ENCODE data around the gene KRT25. TPM values are rescaled to one million over a fixed set of nuclear protein-coding genes. Genes with fewer than 3 reads are reported as not detected.

KRT25 gene
- total RNA-seq, 3 donors from 2014 or later (not counting 1 experiment from before 2014, with no cell fraction given), result not detected

DNA sequence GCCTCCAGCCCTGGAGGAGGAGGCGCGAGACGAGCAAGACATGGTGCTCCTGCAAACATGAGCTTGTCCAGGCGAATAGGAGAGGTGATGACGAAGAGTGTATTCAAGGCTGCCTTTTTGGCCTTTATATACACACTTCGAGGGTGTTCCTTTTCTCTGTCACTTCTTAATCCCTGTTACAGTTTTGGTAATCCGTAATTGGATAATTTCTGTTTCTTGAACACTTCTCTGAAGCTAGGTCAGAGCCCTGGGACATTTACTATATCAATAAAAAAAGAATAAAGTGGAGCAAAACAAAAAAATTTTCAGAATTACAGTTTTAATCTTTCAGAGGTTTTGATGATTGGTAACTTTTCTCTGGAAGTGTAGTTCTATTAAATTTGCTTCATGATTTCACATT lies 51.5 kb downstream of the KRT25 start, which contains the start of gene KRT24:
Gene KRT24 (minus strand): TSS at position 101 of the 400 bp plus-strand sequence. CDS start 59 bp downstream, at position 42.
- TF ChIP-seq, protein P1, sequence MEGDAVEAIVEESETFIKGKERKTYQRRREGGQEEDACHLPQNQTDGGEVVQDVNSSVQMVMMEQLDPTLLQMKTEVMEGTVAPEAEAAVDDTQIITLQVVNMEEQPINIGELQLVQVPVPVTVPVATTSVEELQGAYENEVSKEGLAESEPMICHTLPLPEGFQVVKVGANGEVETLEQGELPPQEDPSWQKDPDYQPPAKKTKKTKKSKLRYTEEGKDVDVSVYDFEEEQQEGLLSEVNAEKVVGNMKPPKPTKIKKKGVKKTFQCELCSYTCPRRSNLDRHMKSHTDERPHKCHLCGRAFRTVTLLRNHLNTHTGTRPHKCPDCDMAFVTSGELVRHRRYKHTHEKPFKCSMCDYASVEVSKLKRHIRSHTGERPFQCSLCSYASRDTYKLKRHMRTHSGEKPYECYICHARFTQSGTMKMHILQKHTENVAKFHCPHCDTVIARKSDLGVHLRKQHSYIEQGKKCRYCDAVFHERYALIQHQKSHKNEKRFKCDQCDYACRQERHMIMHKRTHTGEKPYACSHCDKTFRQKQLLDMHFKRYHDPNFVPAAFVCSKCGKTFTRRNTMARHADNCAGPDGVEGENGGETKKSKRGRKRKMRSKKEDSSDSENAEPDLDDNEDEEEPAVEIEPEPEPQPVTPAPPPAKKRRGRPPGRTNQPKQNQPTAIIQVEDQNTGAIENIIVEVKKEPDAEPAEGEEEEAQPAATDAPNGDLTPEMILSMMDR (IDR thresholded peaks at IDR 0.05), result no peak
- Mint-ChIP-seq H3K4me3 (no peak within 1 kb of the TSS), H3K4me1 (no peaks in the 10 kb centered on the region), H3K9me3 (no peaks in the 10 kb centered on the region), H3K27me3 (ENCODE audit: low read depth in 2 of 2) (peaks cover 42 to 64% of the 10 kb centered on the region in 2 donors), H3K36me3 (no peaks in the 10 kb centered on the region), H3K27ac (no peak within 1 kb of the TSS)
- ATAC-seq, result no peak
- H3K27ac ChIP-seq (ENCODE audit: low read length), result no peak within 1 kb of the TSS
- no peaks in the 10 kb centered on the region for H3K4me1 ChIP-seq (ENCODE audit: control insufficient read depth, insufficient read depth, low read length)
- 91% methylated on average over 6 of the region's 7 CpGs for WGBS (ENCODE audit: insufficient coverage)
- H3K27me3 ChIP-seq (ENCODE audit: control insufficient read depth, insufficient read depth, low read length), result no peaks in the 10 kb centered on the region
- DNase-seq, result no peak
- H3K9me3 ChIP-seq (ENCODE audit: control insufficient read depth, insufficient read depth, low read length), result no peaks in the 10 kb centered on the region
- no peak within 1 kb of the TSS for H3K4me3 ChIP-seq (ENCODE audit: low read length)
- intact Hi-C loops (cut with micrococcal nuclease), result no loop called here
- H3K36me3 ChIP-seq (ENCODE audit: control insufficient read depth, insufficient read depth, low read length), result no peaks in the 10 kb centered on the region

DNA sequence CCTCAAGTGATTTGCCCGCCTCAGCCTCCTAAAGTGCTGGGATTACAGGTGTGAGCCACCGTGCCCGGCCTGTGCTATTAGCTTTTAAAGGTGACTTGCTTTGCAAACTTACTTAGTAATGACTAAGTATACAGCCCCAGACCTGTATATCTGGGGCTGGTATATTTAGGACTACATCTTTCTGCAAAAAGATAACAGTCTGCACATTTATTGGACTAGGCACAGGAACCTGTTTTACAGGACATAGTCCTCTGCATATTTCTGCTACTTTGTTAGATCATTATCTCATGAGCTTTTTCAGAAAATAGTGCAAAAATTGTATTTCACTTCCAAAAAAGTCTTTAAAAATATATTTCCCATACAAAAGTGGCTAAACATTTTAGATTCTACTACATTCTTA lies 52.9 kb downstream of the KRT25 start:
- intact Hi-C loops (cut with micrococcal nuclease), result no loop called here
- ATAC-seq (no peak), DNase-seq (no peak)
- no peaks in the 10 kb centered on the region for H3K4me1 ChIP-seq (ENCODE audit: control insufficient read depth, insufficient read depth, low read length)
- H3K27ac Mint-ChIP-seq, result no peak overlapping the region
- no peak overlapping the region for H3K4me3 Mint-ChIP-seq
- H3K9me3 Mint-ChIP-seq, result no peaks in the 10 kb centered on the region
- H3K36me3 ChIP-seq (ENCODE audit: control insufficient read depth, insufficient read depth, low read length), result no peaks in the 10 kb centered on the region
- no peaks in the 10 kb centered on the region for H3K4me1 Mint-ChIP-seq
- no peak overlapping the region for H3K27ac ChIP-seq (ENCODE audit: low read length)
- TF ChIP-seq, protein P1 (IDR thresholded peaks at IDR 0.05), result no peak
- no peaks in the 10 kb centered on the region for H3K36me3 Mint-ChIP-seq
- peaks cover 33 to 66% of the 10 kb centered on the region in 2 donors for H3K27me3 Mint-ChIP-seq (ENCODE audit: low read depth in 2 of 2)
- WGBS (ENCODE audit: insufficient coverage), result 95% methylated on average over 3 of the region's 3 CpGs
- no peaks in the 10 kb centered on the region for H3K27me3 ChIP-seq (ENCODE audit: control insufficient read depth, insufficient read depth, low read length)
- no peak overlapping the region for H3K4me3 ChIP-seq (ENCODE audit: low read length)
- H3K9me3 ChIP-seq (ENCODE audit: control insufficient read depth, insufficient read depth, low read length), result no peaks in the 10 kb centered on the region

DNA sequence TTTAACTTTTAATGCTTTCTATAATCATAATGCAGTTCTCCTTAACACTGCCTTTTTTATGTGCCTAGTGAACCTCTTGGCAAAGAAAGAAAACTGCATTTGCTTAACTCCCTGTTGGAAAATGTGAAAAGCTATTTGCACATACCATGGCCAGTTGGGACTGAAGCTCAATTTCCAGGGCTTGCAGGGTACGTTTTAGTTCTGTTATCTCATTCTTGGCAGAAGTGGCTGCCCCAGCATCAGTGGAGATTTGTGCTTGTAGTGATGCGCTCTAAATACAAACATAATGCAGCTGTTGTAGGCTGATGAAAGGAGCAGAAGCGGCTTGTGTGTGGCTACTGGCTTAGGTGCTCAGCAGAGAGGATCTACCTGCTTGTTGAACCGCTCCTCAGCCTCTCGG lies 55.3 kb downstream of the KRT25 start:
- H3K9me3 Mint-ChIP-seq, result no peaks in the 10 kb centered on the region
- Histone ChIP-seq H3K4me1 (ENCODE audit: control insufficient read depth, insufficient read depth, low read length) (no peaks in the 10 kb centered on the region), H3K9me3 (ENCODE audit: control insufficient read depth, insufficient read depth, low read length) (no peaks in the 10 kb centered on the region), H3K36me3 (ENCODE audit: control insufficient read depth, insufficient read depth, low read length) (no peaks in the 10 kb centered on the region), H3K27ac (ENCODE audit: low read length) (no peak overlapping the region), H3K27me3 (ENCODE audit: control insufficient read depth, insufficient read depth, low read length) (no peaks in the 10 kb centered on the region), H3K4me3 (ENCODE audit: low read length) (no peak overlapping the region)
- no peak overlapping the region for H3K4me3 Mint-ChIP-seq
- no peaks in the 10 kb centered on the region for H3K36me3 Mint-ChIP-seq
- intact Hi-C loops (cut with micrococcal nuclease), result no loop called here
- TF ChIP-seq, protein P1 (IDR thresholded peaks at IDR 0.05), result no peak
- H3K27me3 Mint-ChIP-seq (ENCODE audit: low read depth in 2 of 2), result peaks cover 29 to 65% of the 10 kb centered on the region in 2 donors
- H3K4me1 Mint-ChIP-seq, result no peaks in the 10 kb centered on the region
- no peak for ATAC-seq
- no peak for DNase-seq
- no peak overlapping the region for H3K27ac Mint-ChIP-seq
- WGBS (ENCODE audit: insufficient coverage), result 75% methylated on average over 5 of the region's 5 CpGs

DNA sequence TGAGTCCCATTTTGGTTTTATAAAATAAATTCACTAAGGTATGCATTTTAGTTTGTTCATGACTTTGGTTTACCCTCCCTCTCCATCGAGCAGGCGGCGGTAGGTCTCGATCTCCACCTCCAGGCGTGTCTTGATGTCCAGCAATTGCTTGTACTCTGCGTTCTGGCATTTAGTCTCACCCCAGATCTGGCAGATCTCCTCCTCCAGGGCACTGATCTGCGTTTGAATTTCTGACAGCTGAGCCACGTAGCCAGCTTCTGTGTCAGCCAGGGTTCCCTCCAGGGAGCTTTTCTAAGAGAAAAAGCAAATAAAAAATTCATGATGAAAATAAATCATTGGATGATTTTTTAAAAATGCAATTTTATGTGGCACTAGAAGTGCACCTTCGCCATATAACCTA lies 55.8 kb downstream of the KRT25 start:
- no peak overlapping the region for H3K4me3 ChIP-seq (ENCODE audit: low read length)
- H3K27me3 Mint-ChIP-seq (ENCODE audit: low read depth in 2 of 2), result peaks cover 28 to 65% of the 10 kb centered on the region in 2 donors
- intact Hi-C loops (cut with micrococcal nuclease), result no loop called here

More for the DNA sequence above, 55.8 kb downstream of the KRT25 start:
- H3K27ac Mint-ChIP-seq, result no peak overlapping the region
- H3K27ac ChIP-seq (ENCODE audit: low read length), result no peak overlapping the region
- 87% methylated on average over 7 of the region's 9 CpGs for WGBS (ENCODE audit: insufficient coverage)
- H3K4me1 Mint-ChIP-seq, result no peaks in the 10 kb centered on the region
- no peaks in the 10 kb centered on the region for H3K9me3 Mint-ChIP-seq
- TF ChIP-seq, protein P1 (IDR thresholded peaks at IDR 0.05), result no peak
- no peak for ATAC-seq
- H3K4me3 Mint-ChIP-seq, result no peak overlapping the region
- no peaks in the 10 kb centered on the region for H3K36me3 Mint-ChIP-seq
- H3K27me3 ChIP-seq (ENCODE audit: control insufficient read depth, insufficient read depth, low read length), result no peaks in the 10 kb centered on the region
- no peaks in the 10 kb centered on the region for H3K36me3 ChIP-seq (ENCODE audit: control insufficient read depth, insufficient read depth, low read length)
- H3K4me1 ChIP-seq (ENCODE audit: control insufficient read depth, insufficient read depth, low read length), result no peaks in the 10 kb centered on the region
- H3K9me3 ChIP-seq (ENCODE audit: control insufficient read depth, insufficient read depth, low read length), result no peaks in the 10 kb centered on the region
- no peak for DNase-seq

Data from natural killer cell (primary cell).